Measurements from ENCODE around the gene RIN3.

Gene RIN3

GRCh38 chr14:92486881-92487280, 26.7 kb upstream of the RIN3 start:
- no peak for DNase-seq

- peak; percentile 38 for DNase-seq
Observed at GRCh38 chr14:92487513-92488133, 26.0 kb upstream of the RIN3 start.

- DNase-seq: no peak
Observed at GRCh38 chr14:92489394-92490238, 24.0 kb upstream of the RIN3 start.

GRCh38 chr14:92490239-92490959, 23.2 kb upstream of the RIN3 start:
- DNase-seq: no peak

GRCh38 chr14:92491782-92492181, 21.8 kb upstream of the RIN3 start:
- no peak for DNase-seq

- no peak for DNase-seq
Observed at GRCh38 chr14:92492258-92492657, 21.3 kb upstream of the RIN3 start.

GRCh38 chr14:92493024-92493423, 20.6 kb upstream of the RIN3 start:
- DNase-seq: no peak

GRCh38 chr14:92493492-92493891, 20.1 kb upstream of the RIN3 start:
- no peak for DNase-seq

GRCh38 chr14:92494512-92494911, 19.1 kb upstream of the RIN3 start:
- DNase-seq: peak; percentile 70

- DNase-seq: peak; percentile 91
Observed at GRCh38 chr14:92495027-92495426, 18.6 kb upstream of the RIN3 start.

- DNase-seq: no peak
Observed at GRCh38 chr14:92496191-92496857, 17.3 kb upstream of the RIN3 start.

- DNase-seq: no peak
Observed at GRCh38 chr14:92497391-92497790, 16.2 kb upstream of the RIN3 start.

- no peak for DNase-seq
Observed at GRCh38 chr14:92499234-92499633, 14.3 kb upstream of the RIN3 start.

- DNase-seq: no peak
Observed at GRCh38 chr14:92500491-92500941, 13.1 kb upstream of the RIN3 start.

- no peak for DNase-seq
Observed at GRCh38 chr14:92501891-92502351, 11.7 kb upstream of the RIN3 start.

GRCh38 chr14:92502541-92503286, 10.9 kb upstream of the RIN3 start:
- DNase-seq: no peak

- DNase-seq: no peak
Observed at GRCh38 chr14:92503756-92504491, 9.7 kb upstream of the RIN3 start.

GRCh38 chr14:92505826-92506225, 7.8 kb upstream of the RIN3 start:
- no peak for DNase-seq

GRCh38 chr14:92506231-92506630, 7.3 kb upstream of the RIN3 start:
- no peak for DNase-seq

GRCh38 chr14:92507174-92507768, 6.3 kb upstream of the RIN3 start:
- peak; percentile 98 for DNase-seq

- DNase-seq: no peak
Observed at GRCh38 chr14:92510972-92511371, 2.6 kb upstream of the RIN3 start.
